SK-N-SH (cell line): ENCODE results near the gene CDKAL1. TPM values are rescaled to one million over a fixed set of nuclear protein-coding genes. Genes with fewer than 3 reads are reported as not detected.

Experiments used
- CTCF ChIA-PET: fragments of 300-600, 350-600 bp; formaldehyde crosslinking; extraction: SDS; loops from one replicate; lab custom pipeline; 2021; lab: Yijun Ruan, JAX
- POLR2A ChIA-PET: fragments of 350-600 bp; sonication (Branson Sonifier 250); formaldehyde crosslinking; extraction: SDS; loops from one replicate; lab custom pipeline; 2020; ENCODE audit warnings: antibody characterized with exemption, inconsistent platforms; lab: Yijun Ruan, JAX
- DNase-seq: peaks from one replicate; pipeline ENCODE4 v3.0.0; 2012
- H2AFZ ChIP-seq: fragments of 200-600 bp; sonication (generic); 2 replicates; pipeline ENCODE4 v1.8.1; 2016; ENCODE audit warnings: antibody characterized with exemption, mild to moderate bottlenecking, low read depth
- H3F3A ChIP-seq: fragments of 200-600 bp; sonication (generic); replicated peaks from 2 replicates; pipeline ENCODE3; 2016; ENCODE audit warnings: antibody characterized with exemption, mild to moderate bottlenecking; ENCODE audit not compliant: insufficient read depth
- H3K27ac ChIP-seq, 2 experiments: fragments of 200-500 bp in 1 of 2; fragments of 200-600 bp in 1 of 2; sonication (Bioruptor generic) in 1 of 2; sonication (generic), shearing (Covaris generic) in 1 of 2; 2 replicates each; pipeline versions ENCODE4 v1.5.1 to v1.6.1; 2014 to 2016; ENCODE audit warnings: low read depth in 2 of 2, inconsistent platforms in 1 of 2, low read length in 1 of 2, mild to moderate bottlenecking in 1 of 2, mixed read lengths in 1 of 2
- H3K27me3 ChIP-seq: fragments of 200-600 bp; sonication (generic), shearing (Covaris generic); 2 replicates; pipeline ENCODE4 v1.6.1; 2016; ENCODE audit warnings: mixed run types; ENCODE audit not compliant: insufficient read depth
- H3K36me3 ChIP-seq, 2 experiments: fragments of 200-500 bp in 1 of 2; fragments of 200-600 bp in 1 of 2; sonication (Bioruptor generic) in 1 of 2; sonication (generic) in 1 of 2; replicated peaks in 1 of 2; 2 replicates each; pipeline versions ENCODE3 to v1.5.1; 2014 to 2016; ENCODE audit warnings: low read length in 1 of 2, mild to moderate bottlenecking in 1 of 2; ENCODE audit not compliant: insufficient read depth in 2 of 2, control insufficient read depth in 1 of 2
- H3K4me1 ChIP-seq, 2 experiments: fragments of 200-500 bp in 1 of 2; fragments of 200-600 bp in 1 of 2; sonication (Bioruptor generic) in 1 of 2; sonication (generic), shearing (Covaris generic) in 1 of 2; 2 replicates each; pipeline versions ENCODE4 v1.5.1 to v1.6.1; 2014 to 2016; ENCODE audit warnings: low read depth in 1 of 2, low read length in 1 of 2, mixed run types in 1 of 2; ENCODE audit not compliant: insufficient read depth in 2 of 2, control insufficient read depth in 1 of 2
- H3K4me2 ChIP-seq: fragments of 200-600 bp; sonication (generic), shearing (Covaris generic); 2 replicates; pipeline ENCODE4 v1.6.1; 2017; ENCODE audit warnings: mixed run types
- H3K4me3 ChIP-seq, 2 experiments: fragments of 200-500 bp in 1 of 2; fragments of 200-600 bp in 1 of 2; sonication (Bioruptor generic) in 1 of 2; sonication (generic), shearing (Covaris generic) in 1 of 2; 2 replicates each; pipeline versions ENCODE4 v1.5.1 to v1.8.1; 2014 to 2016; ENCODE audit warnings: low read depth in 2 of 2, inconsistent platforms in 1 of 2, low read length in 1 of 2, mild to moderate bottlenecking in 1 of 2, mixed read lengths in 1 of 2, moderate library complexity in 1 of 2
- H3K79me2 ChIP-seq: fragments of 200-600 bp; sonication (generic); 2 replicates; pipeline ENCODE4 v1.8.1; 2017; ENCODE audit warnings: mild to moderate bottlenecking; ENCODE audit not compliant: insufficient read depth
- H3K9ac ChIP-seq: fragments of 200-600 bp; sonication (generic); 2 replicates; pipeline ENCODE4 v1.6.1; 2017; ENCODE audit warnings: mixed run types
- H3K9me2 ChIP-seq: fragments of 200-600 bp; sonication (generic); 2 replicates; pipeline ENCODE4 v1.6.1; 2017; ENCODE audit warnings: mixed run types
- H3K9me3 ChIP-seq: fragments of 200-600 bp; sonication (generic); 2 replicates; pipeline ENCODE4 v1.6.1; 2017; ENCODE audit warnings: mixed run types, mild to moderate bottlenecking, moderate library complexity
- H4K20me1 ChIP-seq: fragments of 200-600 bp; sonication (generic); 2 replicates; pipeline ENCODE4 v1.6.1; 2017; ENCODE audit warnings: mild to moderate bottlenecking, mixed run types; ENCODE audit not compliant: insufficient read depth
- EP300 ChIP-seq, 2 experiments: IDR thresholded peaks; 2 replicates each; pipeline versions ENCODE4 v1.4.0 to v1.6.1; 2012; ENCODE audit warnings: borderline replicate concordance in 1 of 2, low read depth in 1 of 2, low read length in 1 of 2
- FOSL2 ChIP-seq: IDR thresholded peaks from 2 replicates; pipeline ENCODE4 v1.4.0; 2012; ENCODE audit warnings: low read depth, mild to moderate bottlenecking, moderate library complexity, borderline replicate concordance
- GATA2 ChIP-seq: sonication (generic); formaldehyde crosslinking; IDR thresholded peaks from 2 replicates; pipeline ENCODE4 v1.5.0; 2020; ENCODE audit warnings: mild to moderate bottlenecking, missing genetic modification reagents
- JUND ChIP-seq: IDR thresholded peaks from 2 replicates; pipeline ENCODE4 v1.4.0; 2012
- MEF2A ChIP-seq: IDR thresholded peaks from 2 replicates; pipeline ENCODE4 v1.4.0; 2012; ENCODE audit warnings: low read depth, borderline replicate concordance
- NFIC ChIP-seq: IDR thresholded peaks from 2 replicates; pipeline ENCODE4 v1.4.0; 2012; ENCODE audit warnings: borderline replicate concordance
- POLR2AphosphoS5 ChIP-seq: IDR thresholded peaks from 2 replicates; pipeline ENCODE4 v1.6.1; 2012; ENCODE audit warnings: low read depth, low read length
- RAD21 ChIP-seq: IDR thresholded peaks from 2 replicates; pipeline ENCODE4 v1.6.1; 2012; ENCODE audit warnings: mild to moderate bottlenecking, low read length
- RCOR1 ChIP-seq: fragments of 150-350 bp; IDR thresholded peaks from 2 replicates; pipeline ENCODE4 v1.6.1; 2017; ENCODE audit warnings: antibody characterized with exemption, low read length
- RFX5 ChIP-seq: IDR thresholded peaks from 2 replicates; pipeline ENCODE4 v1.6.1; 2012; ENCODE audit warnings: mild to moderate bottlenecking, improper control_type of control experiment, low read length
- RXRA ChIP-seq: IDR thresholded peaks from 2 replicates; pipeline ENCODE4 v1.4.0; 2012; ENCODE audit warnings: low read depth, mild to moderate bottlenecking, borderline replicate concordance
- TAF1 ChIP-seq: IDR thresholded peaks from 2 replicates; pipeline ENCODE4 v1.6.1; 2012; ENCODE audit warnings: low read depth, mild to moderate bottlenecking, low read length, moderate library complexity, borderline replicate concordance
- TCF12 ChIP-seq: IDR thresholded peaks from 2 replicates; pipeline ENCODE4 v1.4.0; 2012
- TEAD4 ChIP-seq: IDR thresholded peaks from 2 replicates; pipeline ENCODE4 v1.4.0; 2012; ENCODE audit warnings: mild to moderate bottlenecking, borderline replicate concordance; ENCODE audit not compliant: insufficient read depth
- YY1 ChIP-seq: IDR thresholded peaks from 2 replicates; pipeline ENCODE4 v1.4.0; 2012; ENCODE audit warnings: low read depth, mild to moderate bottlenecking
- WGBS: methylation state at CpG from one replicate; pipeline ENCODE4 v1.1.6; 2017; ENCODE audit warnings: low lambda C conversion rate; 5-methylcytosine and 5-hydroxymethylcytosine counted together
- polyA plus RNA-seq, 3 experiments: library from polyadenylated mRNA; depleted of rRNA; stranded (reverse); fragments of >200 nt; gene quantifications; 2 replicates each; pipeline ENCODE4 v1.2.3, GENCODE V29; 2012
- TF ChIP-seq, protein P1 (sequence below): IDR thresholded peaks from 2 replicates; pipeline ENCODE4; 2012
- TF ChIP-seq, protein P2 (sequence below): fragments of 200-600 bp; sonication (generic); IDR thresholded peaks from 2 replicates; pipeline ENCODE4 v1.6.1; 2017; ENCODE audit warnings: antibody characterized with exemption, mild to moderate bottlenecking, moderate library complexity
- TF ChIP-seq, protein P3 (sequence below): IDR thresholded peaks from 2 replicates; pipeline ENCODE4 v1.4.0; 2012; ENCODE audit warnings: low read depth

CDKAL1 gene
- polyA plus RNA-seq, 1 of the 3 experiments (the other 2 are of a cell fraction), result 2.6 TPM

DNA sequence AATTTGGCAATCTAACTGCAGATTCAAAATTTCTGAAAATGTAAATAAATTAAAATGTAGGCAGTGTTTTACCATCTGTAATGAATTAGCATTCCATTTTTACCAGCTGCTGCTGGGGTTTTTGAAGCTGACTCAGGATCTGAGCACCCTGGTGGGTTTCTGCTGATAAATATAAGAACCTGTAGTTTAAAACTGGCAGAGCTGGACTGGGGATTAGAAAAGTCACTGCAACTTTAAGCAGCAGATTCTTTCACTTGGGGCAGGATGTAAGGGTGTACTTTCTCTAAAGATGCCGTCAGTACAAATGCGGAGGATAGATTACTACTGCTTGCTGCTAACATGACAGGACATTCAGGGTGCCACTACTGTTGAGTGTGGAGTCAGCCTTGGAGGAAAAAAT, 341.8 kb downstream of the CDKAL1 start:
- no peaks in the 10 kb centered on the region for H3K36me3 ChIP-seq
- TF ChIP-seq EP300 (IDR thresholded peaks at IDR 0.05; ENCODE audit: borderline replicate concordance in 1 of 2, low read depth in 1 of 2, low read length in 1 of 2), result peak; percentile 60 to 62; a peak in 2 of 4 replicates
- no peak for TF ChIP-seq TAF1
- peak; percentile 97 for TF ChIP-seq TCF12
- TF ChIP-seq RCOR1, result peak; percentile 30; the same call in 1 of the 2 replicates
- TF ChIP-seq NFIC, result peak; percentile 54; the same call in 1 of the 2 replicates
- TF ChIP-seq RXRA, result peak; percentile 36; the same call in 1 of the 2 replicates
- TF ChIP-seq, protein P1, sequence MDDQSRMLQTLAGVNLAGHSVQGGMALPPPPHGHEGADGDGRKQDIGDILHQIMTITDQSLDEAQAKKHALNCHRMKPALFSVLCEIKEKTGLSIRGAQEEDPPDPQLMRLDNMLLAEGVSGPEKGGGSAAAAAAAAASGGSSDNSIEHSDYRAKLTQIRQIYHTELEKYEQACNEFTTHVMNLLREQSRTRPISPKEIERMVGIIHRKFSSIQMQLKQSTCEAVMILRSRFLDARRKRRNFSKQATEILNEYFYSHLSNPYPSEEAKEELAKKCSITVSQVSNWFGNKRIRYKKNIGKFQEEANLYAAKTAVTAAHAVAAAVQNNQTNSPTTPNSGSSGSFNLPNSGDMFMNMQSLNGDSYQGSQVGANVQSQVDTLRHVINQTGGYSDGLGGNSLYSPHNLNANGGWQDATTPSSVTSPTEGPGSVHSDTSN, result peak; percentile 49
- TF ChIP-seq FOSL2, result peak; percentile 37; the same call in 1 of the 2 replicates
- peak; percentile 70; the same call in 1 of the 2 replicates for TF ChIP-seq MEF2A
- TF ChIP-seq POLR2AphosphoS5, result peak; percentile 36; the same call in 1 of the 2 replicates
- peak; percentile 45; the same call in 1 of the 2 replicates for TF ChIP-seq JUND
- TF ChIP-seq GATA2 (CRISPR knock-in tag), result no peak
- no peak for TF ChIP-seq YY1
- TF ChIP-seq TEAD4, result peak; percentile 64
- TF ChIP-seq RFX5, result no peak
- TF ChIP-seq RAD21, result peak; percentile 39; the same call in 1 of the 2 replicates
- TF ChIP-seq, protein P2, sequence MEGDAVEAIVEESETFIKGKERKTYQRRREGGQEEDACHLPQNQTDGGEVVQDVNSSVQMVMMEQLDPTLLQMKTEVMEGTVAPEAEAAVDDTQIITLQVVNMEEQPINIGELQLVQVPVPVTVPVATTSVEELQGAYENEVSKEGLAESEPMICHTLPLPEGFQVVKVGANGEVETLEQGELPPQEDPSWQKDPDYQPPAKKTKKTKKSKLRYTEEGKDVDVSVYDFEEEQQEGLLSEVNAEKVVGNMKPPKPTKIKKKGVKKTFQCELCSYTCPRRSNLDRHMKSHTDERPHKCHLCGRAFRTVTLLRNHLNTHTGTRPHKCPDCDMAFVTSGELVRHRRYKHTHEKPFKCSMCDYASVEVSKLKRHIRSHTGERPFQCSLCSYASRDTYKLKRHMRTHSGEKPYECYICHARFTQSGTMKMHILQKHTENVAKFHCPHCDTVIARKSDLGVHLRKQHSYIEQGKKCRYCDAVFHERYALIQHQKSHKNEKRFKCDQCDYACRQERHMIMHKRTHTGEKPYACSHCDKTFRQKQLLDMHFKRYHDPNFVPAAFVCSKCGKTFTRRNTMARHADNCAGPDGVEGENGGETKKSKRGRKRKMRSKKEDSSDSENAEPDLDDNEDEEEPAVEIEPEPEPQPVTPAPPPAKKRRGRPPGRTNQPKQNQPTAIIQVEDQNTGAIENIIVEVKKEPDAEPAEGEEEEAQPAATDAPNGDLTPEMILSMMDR, result no peak
- TF ChIP-seq, protein P3, sequence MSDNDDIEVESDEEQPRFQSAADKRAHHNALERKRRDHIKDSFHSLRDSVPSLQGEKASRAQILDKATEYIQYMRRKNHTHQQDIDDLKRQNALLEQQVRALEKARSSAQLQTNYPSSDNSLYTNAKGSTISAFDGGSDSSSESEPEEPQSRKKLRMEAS, result no peak
- TF ChIP-seq, all 33 proteins: peak for 12
- H3K9me2 ChIP-seq, result no peaks in the 10 kb centered on the region
- H3K79me2 ChIP-seq, result no peaks in the 10 kb centered on the region
- H4K20me1 ChIP-seq, result no peaks in the 10 kb centered on the region
- peak overlapping the region; percentile 88 to 94 for H3K27ac ChIP-seq
- POLR2A ChIA-PET, result interaction anchor here (1.2 to 1.8 kb wide), 3 partner anchors 646 to 718 kb away, joined by 5 to 13 read pairs (median 5); partner anchors contain the start of gene SOX4
- H3K9me3 ChIP-seq, result no peaks in the 10 kb centered on the region
- H3K9ac ChIP-seq, result no peak overlapping the region; the same call in 1 of the 2 replicates
- no peak overlapping the region for H3K4me3 ChIP-seq
- H3K4me2 ChIP-seq, result peak overlapping the region; percentile 53; the same call in 1 of the 2 replicates
- peaks cover 20 to 29% of the 10 kb centered on the region in 2 experiments; a peak in 3 of 4 replicates for H3K4me1 ChIP-seq
- H3F3A ChIP-seq, result peaks cover 21% of the 10 kb centered on the region
- DNase-seq, result peak; percentile 70
- no peaks in the 10 kb centered on the region for H3K27me3 ChIP-seq
- no peak overlapping the region for H2AFZ ChIP-seq
- WGBS, result 23% methylated on average over 2 of the region's 2 CpGs
- CTCF ChIA-PET, result interaction anchor here (0.6 to 3.5 kb wide), 17 partner anchors 8 to 719 kb away, joined by 3 to 41 read pairs (median 3); partner anchors contain the start of gene SOX4
